Subcutaneous adipose tissue (tissue), 4 donors: ENCODE results near the gene GRIN2A. TPM values are rescaled to one million over a fixed set of nuclear protein-coding genes. Genes with fewer than 3 reads are reported as not detected.

ENCODE experiments used
- CTCF ChIP-seq: fragments of 450-650 bp; IDR thresholded peaks from one replicate; pipeline ENCODE4 v1.5.1; 2016; ENCODE audit warnings: low read depth, mild to moderate bottlenecking, control low read depth, antibody characterized with exemption, moderate library complexity
- total RNA-seq, 4 donors: library from RNA; depleted of rRNA; stranded (reverse); fragments of >200 nt; gene quantifications; one replicate each; pipeline ENCODE4 v1.1.0, GENCODE V29; 2016

GRIN2A gene
- total RNA-seq, 4 donors from 2014 or later, result under 0.01 to 0.19 (median 0.17) TPM; not detected in 1

GRCh38 chr16:9793623-9794022 lies 388.6 kb downstream of the GRIN2A start:
- no peak for TF ChIP-seq CTCF

GRCh38 chr16:9791556-9791955 lies 390.7 kb downstream of the GRIN2A start:
- no peak for TF ChIP-seq CTCF

- TF ChIP-seq CTCF, result no peak
Observed at GRCh38 chr16:9790199-9790598, 392.0 kb downstream of the GRIN2A start.

DNA sequence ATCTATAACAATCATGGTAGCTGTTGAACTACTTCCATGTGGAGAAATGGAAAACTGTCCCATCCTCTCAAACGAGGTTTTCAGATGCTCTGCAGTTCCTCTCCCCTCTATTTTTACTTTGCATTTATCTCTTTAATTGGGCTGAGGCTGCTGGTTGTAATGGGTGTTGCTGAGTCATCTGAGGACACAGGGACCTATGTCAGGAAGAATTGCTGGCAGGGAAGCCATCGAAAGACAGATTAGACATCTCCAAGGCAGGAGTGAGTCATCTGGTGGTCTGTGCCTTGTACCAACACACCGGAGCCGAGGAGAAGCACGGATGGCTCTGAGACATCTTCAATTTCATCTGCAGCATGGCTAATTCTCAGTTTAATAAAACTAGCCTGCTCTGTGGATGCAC lies 394.5 kb downstream of the GRIN2A start:
- no peak for TF ChIP-seq CTCF

GRCh38 chr16:9780831-9781230 lies 401.4 kb downstream of the GRIN2A start:
- no peak for TF ChIP-seq CTCF

- no peak for TF ChIP-seq CTCF
Observed at GRCh38 chr16:9778849-9779248, 403.4 kb downstream of the GRIN2A start.

DNA sequence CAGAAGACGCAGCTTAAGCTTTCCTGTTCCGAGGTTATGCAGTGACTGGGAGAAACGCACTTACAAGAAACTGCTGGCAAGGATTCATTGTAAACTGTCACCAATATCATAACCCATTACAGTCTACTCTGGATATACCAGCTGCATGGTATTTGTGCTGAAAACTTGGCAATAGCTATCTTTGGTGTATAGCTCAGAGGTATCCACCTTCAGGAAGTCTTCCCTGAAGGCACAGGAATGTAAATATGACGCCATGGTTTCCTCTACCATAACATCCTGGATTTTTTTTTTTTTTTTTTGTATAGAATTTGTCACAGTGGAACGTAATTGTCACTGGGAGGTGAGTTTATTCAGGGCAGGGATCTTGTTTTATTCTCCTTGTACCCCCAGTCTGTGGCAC lies 406.2 kb downstream of the GRIN2A start:
- no peak for TF ChIP-seq CTCF
